Panc1 (cell line): ENCODE data around the gene ANAPC16. TPM values are rescaled to one million over a fixed set of nuclear protein-coding genes. Genes with fewer than 3 reads are reported as not detected.

Experiments
- ATAC-seq: fragments of 200-7000 bp; cut with Tn5 transposase; 2 replicates; pipeline ENCODE4 v1.9.1; 2020; ENCODE audit warnings: mild to moderate bottlenecking, moderate library complexity
- BruUV-seq: library from RNA; stranded (reverse); fragments of 400-500 nt; replicated peaks from 2 replicates; lab custom pipeline; 2021; lab: Mats Ljungman, UMichigan
- CTCF ChIA-PET: fragments of 300-600 bp; sonication (Branson Sonifier 250); formaldehyde crosslinking; loops from one replicate; lab custom pipeline; 2022; ENCODE audit warnings: antibody characterized with exemption; lab: Charles Lee
- POLR2A ChIA-PET: fragments of 300-600 bp; sonication (Branson Sonifier 250); formaldehyde crosslinking; loops from one replicate; lab custom pipeline; 2022; ENCODE audit warnings: antibody characterized with exemption; lab: Charles Lee
- DNase-seq: peaks from one replicate; pipeline ENCODE4 v3.0.0-alpha.2; 2010; ENCODE audit warnings: low read depth, low spot score
- H3K27ac ChIP-seq: 2 replicates; pipeline ENCODE4 v1.5.1; 2011; ENCODE audit warnings: mild to moderate bottlenecking, low read length, inconsistent platforms
- H3K27me3 ChIP-seq: fragments of 200-500 bp; sonication (Bioruptor generic); 2 replicates; pipeline ENCODE4 v1.6.0; 2014; ENCODE audit warnings: low read length, inconsistent platforms; ENCODE audit not compliant: control insufficient read depth, insufficient read depth
- H3K36me3 ChIP-seq: fragments of 200-500 bp; sonication (Bioruptor generic); 2 replicates; pipeline ENCODE4 v1.5.1; 2014; ENCODE audit warnings: inconsistent platforms, mild to moderate bottlenecking, low read length, moderate library complexity; ENCODE audit not compliant: control insufficient read depth, insufficient read depth
- H3K4me1 ChIP-seq: 2 replicates; pipeline ENCODE4 v1.5.1; 2011; ENCODE audit warnings: inconsistent platforms, mild to moderate bottlenecking, low read length, moderate library complexity; ENCODE audit not compliant: control insufficient read depth, insufficient read depth
- H3K4me3 ChIP-seq, 2 experiments: 2 replicates each; pipeline ENCODE4 v1.5.1; 2011 to 2012; ENCODE audit warnings: low read depth in 2 of 2, low read length in 2 of 2, mild to moderate bottlenecking in 2 of 2, inconsistent platforms in 1 of 2, moderate library complexity in 1 of 2
- H3K9me3 ChIP-seq: fragments of 200-500 bp; sonication (Bioruptor generic); 2 replicates; pipeline ENCODE4 v1.5.1; 2014; ENCODE audit warnings: low read depth, mild to moderate bottlenecking, inconsistent platforms, low read length, moderate library complexity; ENCODE audit not compliant: control insufficient read depth, insufficient read depth
- CTCF ChIP-seq: fragments of 450-650 bp; IDR thresholded peaks from 2 replicates; pipeline ENCODE4 v1.5.1; 2017; ENCODE audit warnings: mild to moderate bottlenecking
- POLR2AphosphoS5 ChIP-seq: IDR thresholded peaks from 2 replicates; pipeline ENCODE4 v1.6.1; 2012; ENCODE audit warnings: mild to moderate bottlenecking, low read depth, low read length, moderate library complexity
- REST ChIP-seq, 2 experiments: IDR thresholded peaks; 2 replicates each; pipeline ENCODE4 v1.6.1; 2011 to 2012; ENCODE audit warnings: low read depth in 2 of 2, control low read depth in 1 of 2, low read length in 1 of 2, mild to moderate bottlenecking in 1 of 2, moderate library complexity in 1 of 2; ENCODE audit not compliant: insufficient read depth in 1 of 2
- SIN3A ChIP-seq: IDR thresholded peaks from 2 replicates; pipeline ENCODE4 v1.6.1; 2012; ENCODE audit warnings: low read depth, mild to moderate bottlenecking, low read length, moderate library complexity, borderline replicate concordance; ENCODE audit not compliant: insufficient read depth
- TCF7L2 ChIP-seq: IDR thresholded peaks from 2 replicates; pipeline ENCODE4 v1.6.1; 2011; ENCODE audit warnings: mild to moderate bottlenecking, low read depth, low read length, inconsistent platforms
- in situ Hi-C: cut with HindIII; loops from 2 replicates; pipeline ENCODE4 v1.10.0; 2016; ENCODE audit warnings: low sequenced_read_pairs, low pct_unique_long_range_greater_than_20kb
- intact Hi-C: fragments of 100-400 bp; cut with micrococcal nuclease; formaldehyde crosslinking; loops from one replicate; pipeline ENCODE4 v1.10.0; 2022; ENCODE audit not compliant: unreplicated experiment
- total RNA-seq: library from RNA; stranded (reverse); gene quantifications from one replicate; pipeline ENCODE4 v1.2.1, GENCODE V29; 2021; ENCODE audit not compliant: unreplicated experiment

Gene ANAPC16
- total RNA-seq, 1 experiment from 2014 or later, result 110 TPM

GRCh38 chr10:72226418-72227027, 10.7 kb downstream of the ANAPC16 start:
- BruUV-seq, result no TSS peak
- TF ChIP-seq CTCF (no peak), SIN3A (no peak), POLR2AphosphoS5 (no peak), TCF7L2 (no peak)
- Histone ChIP-seq H3K9me3 (no peaks in the 10 kb centered on the region), H3K4me3 (no peak overlapping the region), H3K27me3 (no peaks in the 10 kb centered on the region), H3K36me3 (peaks cover 5% of the 10 kb centered on the region; the same call in 1 of the 2 replicates), H3K4me1 (peaks cover 21% of the 10 kb centered on the region), H3K27ac (no peak overlapping the region)
- ATAC-seq, result no peak
- POLR2A ChIA-PET, result no interaction called here
- CTCF ChIA-PET, result no interaction called here
- intact Hi-C loops (no loop called here), in situ Hi-C loops (no loop called here)
- no peak for DNase-seq

- intact Hi-C loops (no loop called here), in situ Hi-C loops (no loop called here)
- TF ChIP-seq SIN3A (no peak), TCF7L2 (no peak), POLR2AphosphoS5 (no peak), REST (IDR thresholded peaks at IDR 0.05; ENCODE audit: insufficient read depth in 1 of 2, low read depth in 2 of 2, low read length in 1 of 2) (no peak), CTCF (no peak)
- Histone ChIP-seq H3K4me1 (peaks cover 15% of the 10 kb centered on the region), H3K4me3 (no peak overlapping the region), H3K27me3 (no peaks in the 10 kb centered on the region), H3K36me3 (peaks cover 5% of the 10 kb centered on the region; the same call in 1 of the 2 replicates), H3K27ac (peak overlapping the region; percentile 8; the same call in 1 of the 2 replicates), H3K9me3 (no peaks in the 10 kb centered on the region)
- DNase-seq (no peak), ATAC-seq (no peak)
- CTCF ChIA-PET, result no interaction called here
- BruUV-seq, result no TSS peak
- POLR2A ChIA-PET, result interaction anchor here (0.6 kb wide), 1 partner anchor 11 kb away, joined by 4 read pairs; no protein-coding TSS in a partner anchor
Measured at GRCh38 chr10:72227826-72228225, 12.0 kb downstream of the ANAPC16 start.
